ENCODE data around the gene FGF4.

Gene FGF4

DNA sequence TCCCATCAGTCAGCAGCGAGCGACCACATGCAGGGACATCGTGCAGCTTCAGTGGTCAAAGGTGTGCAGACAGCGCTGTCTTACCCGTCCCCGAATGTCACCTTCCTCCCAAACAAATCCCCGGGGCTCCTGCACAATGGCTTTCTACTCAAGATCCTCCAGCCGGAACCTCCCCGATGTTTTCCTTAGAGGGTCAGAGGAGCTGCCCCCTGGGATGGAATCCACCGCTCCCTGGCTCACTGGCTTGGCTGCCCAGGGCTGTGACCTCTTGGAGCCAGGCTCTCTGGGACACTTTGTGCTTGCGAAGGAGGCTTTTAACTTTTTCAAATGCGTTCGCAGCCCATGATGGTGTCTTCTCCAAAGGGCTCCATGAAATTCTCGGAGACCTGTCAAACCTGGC lies 54.0 kb downstream of the FGF4 start:
- no peak for DNase-seq

Data from femur (tissue), 1 donor.